A549 (cell line): ENCODE data around the gene PITPNM2. TPM values are rescaled to one million over a fixed set of nuclear protein-coding genes. Genes with fewer than 3 reads are reported as not detected.
A peak's percentile ranks its signal among the peaks of the same experiment; 100 is the strongest.

ENCODE experiments used
- ATAC-seq, 2 experiments: fragments of 200-7000 bp in 1 of 2; fragments of >200 bp in 1 of 2; cut with Nextera tagmentation in 1 of 2; cut with Tn5 transposase in 1 of 2; 3 replicates each; pipeline versions ENCODE4 v1.8.0 to v1.9.1; 2018 to 2020; ENCODE audit warnings: mild to moderate bottlenecking in 1 of 2, moderate library complexity in 1 of 2
- CTCF ChIA-PET: fragments of 300-600 bp; sonication (Branson Sonifier 250); formaldehyde crosslinking; extraction: SDS; loops from one replicate; lab custom pipeline; 2021; ENCODE audit warnings: antibody characterized with exemption, inconsistent platforms; lab: Yijun Ruan, JAX
- POLR2A ChIA-PET: fragments of 350-600 bp; formaldehyde crosslinking; extraction: SDS; loops from one replicate; lab custom pipeline; 2021; ENCODE audit warnings: antibody characterized with exemption, inconsistent platforms; lab: Yijun Ruan, JAX
- DNase-seq, 2 experiments: peaks; one replicate each; pipeline versions ENCODE4 v3.0.0 to v3.0.0-alpha.2; 2011 to 2016; ENCODE audit warnings: low read depth in 1 of 2, low spot score in 1 of 2
- FAIRE-seq: peaks from 2 replicates; lab custom pipeline; 2011; peaks lifted over from hg19 to GRCh38; lab: Jason Lieb, UNC
- H3K27ac ChIP-seq, 2 experiments: fragments of >200 bp; sonication (Bioruptor Twin); formaldehyde crosslinking; 3 replicates each; pipeline ENCODE4 v1.5.1; 2016 to 2017
- H3K4me1 ChIP-seq: fragments of >200 bp; sonication (Bioruptor Twin); formaldehyde crosslinking; 3 replicates; pipeline ENCODE4 v1.6.1; 2016
- H3K4me2 ChIP-seq: fragments of >200 bp; sonication (Bioruptor Twin); formaldehyde crosslinking; 3 replicates; pipeline ENCODE4 v1.6.1; 2016
- H3K4me3 ChIP-seq: fragments of >200 bp; sonication (Bioruptor Twin); formaldehyde crosslinking; 3 replicates; pipeline ENCODE4 v1.5.1; 2016
- H3K9me3 ChIP-seq: fragments of >200 bp; sonication (Bioruptor Twin); formaldehyde crosslinking; 3 replicates; pipeline ENCODE4 v1.6.1; 2016
- CEBPB ChIP-seq, 2 experiments: fragments of >200 bp in 1 of 2; sonication (Bioruptor Twin) in 1 of 2; formaldehyde crosslinking in 1 of 2; IDR thresholded peaks; 2 replicates each; pipeline ENCODE4 v1.6.1; 2012 to 2016
- CHD2 ChIP-seq: fragments of 150-350 bp; IDR thresholded peaks from 2 replicates; pipeline ENCODE4 v1.6.1; 2014; ENCODE audit warnings: low read length; ENCODE audit not compliant: partially characterized antibody
- CHD4 ChIP-seq: fragments of 200-600 bp; sonication (generic); IDR thresholded peaks from 2 replicates; pipeline ENCODE4 v1.6.1; 2016; ENCODE audit warnings: antibody characterized with exemption, mild to moderate bottlenecking, borderline replicate concordance
- E2F6 ChIP-seq: IDR thresholded peaks from 2 replicates; pipeline ENCODE4 v1.6.1; 2012; ENCODE audit warnings: low read depth, borderline replicate concordance
- ELK1 ChIP-seq: fragments of 150-350 bp; IDR thresholded peaks from 2 replicates; pipeline ENCODE4 v1.6.1; 2014; ENCODE audit warnings: low read depth, mild to moderate bottlenecking, low read length
- EP300 ChIP-seq, 2 experiments: fragments of >200 bp; sonication (Bioruptor Twin); formaldehyde crosslinking; IDR thresholded peaks; 2 replicates in 1 of 2; 3 replicates in 1 of 2; pipeline ENCODE4 v1.6.1; 2016 to 2017
- FOXS1 ChIP-seq: fragments of 250-450 bp; sonication (Bioruptor Pico); IDR thresholded peaks from 2 replicates; pipeline ENCODE4 v1.5.0; 2020; ENCODE audit warnings: mild to moderate bottlenecking, moderate library complexity
- HDAC2 ChIP-seq: fragments of 200-600 bp; sonication (generic); IDR thresholded peaks from 2 replicates; pipeline ENCODE4 v1.6.1; 2016
- HES2 ChIP-seq: fragments of >200 bp; sonication (Bioruptor Twin); formaldehyde crosslinking; IDR thresholded peaks from 2 replicates; pipeline ENCODE4 v1.6.1; 2016
- HMGXB4 ChIP-seq: fragments of 250-450 bp; sonication (Bioruptor Pico); IDR thresholded peaks from 2 replicates; pipeline ENCODE4 v1.5.0; 2021; ENCODE audit warnings: mild to moderate bottlenecking, moderate library complexity, borderline replicate concordance
- HOXA7 ChIP-seq: fragments of 250-450 bp; sonication (Bioruptor Pico); IDR thresholded peaks from 2 replicates; pipeline ENCODE4 v1.5.0; 2020; ENCODE audit warnings: mild to moderate bottlenecking, moderate library complexity
- HOXB13 ChIP-seq: fragments of 250-450 bp; sonication (Bioruptor Pico); IDR thresholded peaks from 2 replicates; pipeline ENCODE4 v1.5.0; 2020; ENCODE audit warnings: low read depth, mild to moderate bottlenecking, moderate library complexity
- HOXB5 ChIP-seq: fragments of 250-450 bp; sonication (Bioruptor Pico); IDR thresholded peaks from 2 replicates; pipeline ENCODE4 v1.5.0; 2020; ENCODE audit warnings: mild to moderate bottlenecking, moderate library complexity
- JUN ChIP-seq, 2 experiments: fragments of >200 bp; sonication (Bioruptor Twin); formaldehyde crosslinking; IDR thresholded peaks; 2 replicates in 1 of 2; 3 replicates in 1 of 2; pipeline ENCODE4 v1.6.1; 2016 to 2017
- KDM5A ChIP-seq: fragments of 200-600 bp; sonication (generic); IDR thresholded peaks from 2 replicates; pipeline ENCODE4 v1.6.1; 2016; ENCODE audit warnings: antibody characterized with exemption, mild to moderate bottlenecking
- MAZ ChIP-seq: fragments of 150-350 bp; IDR thresholded peaks from 2 replicates; pipeline ENCODE4 v1.6.1; 2014; ENCODE audit warnings: antibody characterized with exemption, low read depth, low read length, borderline replicate concordance
- NPAS2 ChIP-seq: fragments of 250-450 bp; sonication (Bioruptor Pico); IDR thresholded peaks from 2 replicates; pipeline ENCODE4 v1.8.0; 2022; ENCODE audit warnings: mild to moderate bottlenecking, moderate library complexity, borderline replicate concordance
- PBX3 ChIP-seq: IDR thresholded peaks from 2 replicates; pipeline ENCODE4 v1.6.1; 2012
- RAD21 ChIP-seq, 2 experiments: fragments of >200 bp in 1 of 2; sonication (Bioruptor Twin) in 1 of 2; formaldehyde crosslinking in 1 of 2; IDR thresholded peaks in 1 of 2; conservative IDR thresholded peaks in 1 of 2; 2 replicates in 1 of 2; 3 replicates in 1 of 2; pipeline ENCODE4 v1.6.1; 2012 to 2018; ENCODE audit warnings: inconsistent platforms in 1 of 2
- RNF2 ChIP-seq: fragments of 200-600 bp; sonication (generic); IDR thresholded peaks from 2 replicates; pipeline ENCODE4 v1.6.1; 2016; ENCODE audit warnings: low read depth, mild to moderate bottlenecking, antibody characterized with exemption, moderate library complexity, borderline replicate concordance
- TFCP2L1 ChIP-seq: fragments of 250-450 bp; sonication (Bioruptor Pico); IDR thresholded peaks from 2 replicates; pipeline ENCODE4 v1.5.0; 2021; ENCODE audit warnings: mild to moderate bottlenecking
- TP53 ChIP-seq: fragments of 250-450 bp; sonication (Bioruptor Pico); IDR thresholded peaks from 2 replicates; pipeline ENCODE4 v1.5.0; 2021; ENCODE audit warnings: mild to moderate bottlenecking, moderate library complexity
- WGBS: methylation state at CpG from one replicate; pipeline ENCODE4 v1.1.6; 2017; ENCODE audit errors: missing lambda C conversion rate; 5-methylcytosine and 5-hydroxymethylcytosine counted together
- polyA plus RNA-seq, 4 experiments: library from polyadenylated mRNA; depleted of rRNA in 3 of 4; stranded (reverse); fragments of >200 nt; fragmentation: RNase III in 1 of 4; extraction: RNeasy Plus Mini Kit Qiagen cat#74134 plus additional on column Dnase treatment in 1 of 4; gene quantifications; 2 replicates in 3 of 4; 3 replicates in 1 of 4; pipeline ENCODE4 v1.2.3, GENCODE V29; 2011 to 2017
- TF ChIP-seq, protein P1 (sequence below): fragments of >200 bp; sonication (Bioruptor Twin); formaldehyde crosslinking; IDR thresholded peaks from 3 replicates; pipeline ENCODE4 v1.6.1; 2016

Gene PITPNM2
- polyA plus RNA-seq, 2 of the 4 experiments (the other 2 are of a cell fraction) = 2.6 to 13.6 TPM

DNA sequence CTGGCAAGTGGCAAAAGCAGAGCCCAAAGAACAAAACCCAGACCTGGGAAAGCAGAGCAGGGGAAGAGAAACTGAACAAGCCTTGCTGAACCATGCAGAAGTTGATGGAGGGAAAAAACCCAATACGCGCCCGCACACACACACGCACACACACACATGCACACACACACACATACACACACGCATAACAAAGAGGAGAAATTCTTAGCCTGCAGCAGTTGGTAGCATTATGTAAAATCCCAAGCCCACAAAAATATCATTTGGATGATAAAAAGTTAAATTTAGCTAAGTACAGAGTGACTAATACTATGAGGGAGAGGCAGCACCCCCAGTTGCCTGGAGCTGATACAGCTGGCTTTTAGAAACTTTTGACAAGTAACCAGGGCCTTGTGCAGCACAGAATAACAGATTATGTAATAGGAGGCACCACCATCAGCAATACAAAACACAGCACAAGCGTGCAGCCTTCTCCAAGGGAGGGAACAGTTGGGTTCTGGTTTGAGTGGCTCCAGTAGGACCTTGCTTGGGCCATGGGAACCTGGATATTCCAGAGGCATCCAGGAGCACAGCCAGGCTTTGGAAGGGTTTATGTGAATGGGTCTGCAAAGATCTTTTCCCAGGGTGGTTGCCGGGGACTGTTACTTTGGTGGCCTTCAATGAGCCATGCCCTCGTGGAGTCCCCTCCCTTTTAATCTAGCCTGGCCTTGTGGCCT, 35.3 kb downstream of the PITPNM2 start (continued):
- no peak for TF ChIP-seq EP300 (IDR thresholded peaks at IDR 0.05)
- TF ChIP-seq, protein P1, sequence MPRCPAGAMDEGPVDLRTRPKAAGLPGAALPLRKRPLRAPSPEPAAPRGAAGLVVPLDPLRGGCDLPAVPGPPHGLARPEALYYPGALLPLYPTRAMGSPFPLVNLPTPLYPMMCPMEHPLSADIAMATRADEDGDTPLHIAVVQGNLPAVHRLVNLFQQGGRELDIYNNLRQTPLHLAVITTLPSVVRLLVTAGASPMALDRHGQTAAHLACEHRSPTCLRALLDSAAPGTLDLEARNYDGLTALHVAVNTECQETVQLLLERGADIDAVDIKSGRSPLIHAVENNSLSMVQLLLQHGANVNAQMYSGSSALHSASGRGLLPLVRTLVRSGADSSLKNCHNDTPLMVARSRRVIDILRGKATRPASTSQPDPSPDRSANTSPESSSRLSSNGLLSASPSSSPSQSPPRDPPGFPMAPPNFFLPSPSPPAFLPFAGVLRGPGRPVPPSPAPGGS = no peak

GRCh38 chr12:123114304-123115083, 36.4 kb downstream of the PITPNM2 start:
- no peak for ATAC-seq
- ChIA-PET CTCF (interaction anchor here (0.7 to 2.4 kb wide), 7 partner anchors 10 to 72 kb away, joined by 3 to 10 read pairs (median 4); partner anchors contain the start of gene PITPNM2), POLR2A (no interaction called here)
- no peaks in the 10 kb centered on the region for H3K9me3 ChIP-seq
- H3K4me1 ChIP-seq = peaks cover 13% of the 10 kb centered on the region
- DNase-seq = no peak
- TF ChIP-seq RAD21 (conservative IDR thresholded peaks at IDR 0.05 in 1 of 2, IDR thresholded peaks at IDR 0.05 in 1 of 2) (no peak), CHD2 (no peak), HOXA7 (no peak), PBX3 (no peak)
- no peak for FAIRE-seq
- peak overlapping the region in 1 of 2 experiments; percentile 64; a peak in 1 of 6 replicates for H3K27ac ChIP-seq
- no peak overlapping the region for H3K4me2 ChIP-seq
- no peak overlapping the region for H3K4me3 ChIP-seq
- 95% methylated on average over 13 of the region's 13 CpGs for WGBS

DNA sequence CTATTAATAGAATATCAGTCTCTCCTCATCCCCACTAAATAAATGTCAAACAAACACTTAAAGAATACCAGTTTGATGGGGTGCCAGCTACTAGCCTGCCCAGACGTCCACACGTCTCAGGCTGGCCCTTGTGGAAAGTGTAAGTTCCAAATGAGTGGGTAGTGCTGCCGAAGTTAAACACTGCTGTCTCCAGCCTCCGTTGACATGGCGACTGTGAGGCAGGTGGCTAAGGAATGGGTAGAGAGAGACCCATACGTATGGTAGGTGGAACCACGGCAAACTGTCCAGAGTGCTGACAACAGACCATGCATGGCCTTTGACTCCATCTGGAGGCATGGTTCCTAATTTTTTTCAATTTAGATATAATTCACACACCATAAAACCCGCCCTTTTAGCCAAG, 37.9 kb downstream of the PITPNM2 start:
- Histone ChIP-seq H3K4me1 (peaks cover 13% of the 10 kb centered on the region), H3K27ac (no peak overlapping the region), H3K4me3 (no peak overlapping the region), H3K4me2 (no peak overlapping the region), H3K9me3 (no peaks in the 10 kb centered on the region)
- WGBS = 85% methylated on average over 8 of the region's 8 CpGs
- CTCF ChIA-PET = interaction anchor here (1.0 to 2.3 kb wide), 2 partner anchors 12 to 70 kb away, joined by 3 to 6 read pairs; no protein-coding TSS in a partner anchor
- FAIRE-seq (no peak), ATAC-seq (no peak), DNase-seq (no peak)
- POLR2A ChIA-PET = no interaction called here
- TF ChIP-seq E2F6 (no peak), MAZ (no peak), NPAS2 (CRISPR knock-in tag) (no peak), KDM5A (no peak), JUN (IDR thresholded peaks at IDR 0.05) (no peak), ELK1 (no peak), CHD4 (no peak), HDAC2 (no peak), TFCP2L1 (CRISPR knock-in tag) (no peak), TP53 (CRISPR knock-in tag) (no peak), CEBPB (IDR thresholded peaks at IDR 0.05) (no peak), HOXB13 (CRISPR knock-in tag) (no peak), RNF2 (no peak), HOXB5 (CRISPR knock-in tag) (no peak), RAD21 (conservative IDR thresholded peaks at IDR 0.05 in 1 of 2, IDR thresholded peaks at IDR 0.05 in 1 of 2) (no peak), HMGXB4 (no peak), HES2 (no peak), FOXS1 (CRISPR knock-in tag) (no peak)
